Fibroblast of villous mesenchyme (primary cell): Measurements from ENCODE around the gene ARHGAP10. TPM values are rescaled to one million over a fixed set of nuclear protein-coding genes. Genes with fewer than 3 reads are reported as not detected.

Experiments used
- DNase-seq: peaks from one replicate; pipeline ENCODE4 v3.0.0-alpha.2; 2010; ENCODE audit warnings: low read depth
- H3K4me3 ChIP-seq: 2 replicates; pipeline ENCODE4 v1.5.1; 2011; ENCODE audit warnings: low read depth, mild to moderate bottlenecking, low read length
- total RNA-seq: library from RNA; depleted of rRNA; stranded (reverse); fragments of >200 nt; gene quantifications from 2 replicates; pipeline ENCODE4 v1.2.3, GENCODE V29; 2012
- TF ChIP-seq, protein P1 (sequence below): IDR thresholded peaks from 2 replicates; pipeline ENCODE4 v1.5.1; 2012; ENCODE audit warnings: low read depth, mild to moderate bottlenecking, low read length; ENCODE audit not compliant: insufficient read depth

The ARHGAP10 gene
- total RNA-seq, 1 donor = 41.5 TPM

DNA sequence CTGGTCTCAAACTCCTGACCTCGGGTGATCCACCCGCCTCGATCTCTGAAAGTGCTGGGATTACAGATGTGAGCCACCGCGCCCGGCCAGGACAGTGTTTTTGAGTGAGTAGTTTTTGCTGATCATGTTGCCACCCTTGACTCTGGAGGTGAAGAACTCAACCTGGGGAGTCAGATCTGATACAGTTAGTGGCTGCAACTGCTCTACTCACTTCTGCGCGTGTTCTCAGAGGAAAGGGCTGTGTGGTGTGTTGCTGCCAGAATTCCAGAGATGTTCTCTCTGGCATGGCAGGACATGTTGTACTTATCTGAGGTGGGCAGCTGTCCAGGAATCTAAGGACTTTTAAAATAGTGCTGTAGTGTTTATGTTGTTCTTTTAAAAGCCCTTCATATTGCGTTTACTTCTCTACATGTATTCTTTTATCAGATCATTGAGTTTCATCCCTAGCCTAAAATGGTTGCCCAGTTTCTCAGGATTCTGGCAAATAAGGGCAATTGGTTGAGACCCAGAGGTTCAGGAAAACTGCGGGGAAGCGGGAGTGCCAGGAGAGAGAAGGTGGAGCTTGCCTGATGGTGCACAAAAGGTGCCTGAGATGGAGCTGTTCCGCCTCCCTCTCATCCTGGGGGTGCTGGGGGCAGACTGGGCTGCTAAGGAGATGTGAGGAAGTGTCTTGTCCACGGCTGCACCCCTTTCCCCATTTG lies 97.7 kb downstream of the ARHGAP10 start:
- no peak overlapping the region for H3K4me3 ChIP-seq
- TF ChIP-seq, protein P1, sequence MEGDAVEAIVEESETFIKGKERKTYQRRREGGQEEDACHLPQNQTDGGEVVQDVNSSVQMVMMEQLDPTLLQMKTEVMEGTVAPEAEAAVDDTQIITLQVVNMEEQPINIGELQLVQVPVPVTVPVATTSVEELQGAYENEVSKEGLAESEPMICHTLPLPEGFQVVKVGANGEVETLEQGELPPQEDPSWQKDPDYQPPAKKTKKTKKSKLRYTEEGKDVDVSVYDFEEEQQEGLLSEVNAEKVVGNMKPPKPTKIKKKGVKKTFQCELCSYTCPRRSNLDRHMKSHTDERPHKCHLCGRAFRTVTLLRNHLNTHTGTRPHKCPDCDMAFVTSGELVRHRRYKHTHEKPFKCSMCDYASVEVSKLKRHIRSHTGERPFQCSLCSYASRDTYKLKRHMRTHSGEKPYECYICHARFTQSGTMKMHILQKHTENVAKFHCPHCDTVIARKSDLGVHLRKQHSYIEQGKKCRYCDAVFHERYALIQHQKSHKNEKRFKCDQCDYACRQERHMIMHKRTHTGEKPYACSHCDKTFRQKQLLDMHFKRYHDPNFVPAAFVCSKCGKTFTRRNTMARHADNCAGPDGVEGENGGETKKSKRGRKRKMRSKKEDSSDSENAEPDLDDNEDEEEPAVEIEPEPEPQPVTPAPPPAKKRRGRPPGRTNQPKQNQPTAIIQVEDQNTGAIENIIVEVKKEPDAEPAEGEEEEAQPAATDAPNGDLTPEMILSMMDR = no peak
- peak; percentile 92 for DNase-seq

DNA sequence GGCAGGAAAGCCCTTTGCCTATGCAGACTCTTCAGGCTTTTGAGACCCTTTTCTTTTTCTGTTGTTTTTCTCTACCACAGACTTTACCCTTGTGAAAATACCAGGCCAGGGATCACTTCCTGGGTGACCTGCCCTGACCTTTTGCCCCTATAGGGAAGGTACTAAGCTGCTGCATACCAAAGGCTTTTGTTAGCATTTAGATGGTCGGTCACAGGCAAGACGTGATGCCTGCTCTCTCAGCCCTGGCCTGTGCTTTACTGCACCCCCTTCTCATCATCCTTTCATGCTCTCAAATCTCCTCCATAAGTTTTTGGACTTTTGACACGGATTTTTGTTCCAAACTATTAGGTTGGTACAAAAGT lies 98.2 kb downstream of the ARHGAP10 start:
- H3K4me3 ChIP-seq = no peak overlapping the region
- TF ChIP-seq, protein P1 = no peak
- DNase-seq = no peak

DNA sequence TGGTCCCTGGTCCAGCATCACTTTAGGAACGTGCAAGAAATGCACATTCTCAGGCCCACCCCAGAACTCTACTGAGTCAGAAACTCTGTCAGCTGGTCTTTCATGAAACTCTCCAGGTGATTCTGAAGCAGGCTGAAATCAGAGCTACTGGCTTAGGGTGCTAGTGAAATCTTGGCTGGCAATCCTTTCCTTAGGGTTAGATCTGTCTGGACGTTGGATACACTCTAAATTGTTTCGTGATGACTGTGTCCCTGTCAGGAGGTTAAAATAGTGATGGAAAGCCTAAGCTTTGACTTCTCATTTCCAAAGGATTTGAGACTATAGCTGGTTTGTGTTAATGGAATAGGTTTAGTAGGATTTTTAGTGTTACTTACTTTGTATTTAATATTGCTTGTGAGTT lies 99.1 kb downstream of the ARHGAP10 start:
- H3K4me3 ChIP-seq = no peak overlapping the region
- DNase-seq = peak; percentile 78
- TF ChIP-seq, protein P1 = no peak

DNA sequence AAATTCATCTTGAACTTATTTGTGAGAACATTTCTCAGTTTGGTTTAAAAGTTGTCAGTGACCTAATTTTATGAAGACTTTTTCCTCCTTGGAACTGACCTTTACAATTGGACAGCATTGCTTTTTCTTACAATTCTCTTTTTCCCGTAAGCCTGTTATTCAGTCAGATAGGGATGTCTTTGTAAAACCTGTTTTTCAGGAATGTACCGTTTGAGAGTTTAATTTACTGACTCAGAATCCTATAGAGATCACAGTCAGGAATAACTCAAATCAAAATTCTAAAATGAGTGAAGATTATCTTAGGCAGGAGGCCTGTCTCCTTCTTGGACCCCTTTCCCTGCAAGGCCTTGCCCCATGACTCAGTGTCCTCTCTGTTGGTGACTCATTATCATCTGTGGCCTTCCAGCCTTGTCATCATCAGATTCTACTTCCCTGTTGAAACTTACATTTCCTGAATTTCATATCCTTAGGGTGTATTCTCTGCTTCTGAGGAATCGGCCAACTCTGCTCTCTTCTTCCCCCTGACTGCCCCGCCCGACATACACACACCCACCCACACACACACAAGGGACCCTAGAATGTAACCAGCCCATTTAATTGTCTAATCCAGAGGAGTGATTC lies 99.8 kb downstream of the ARHGAP10 start:
- no peak overlapping the region for H3K4me3 ChIP-seq
- TF ChIP-seq, protein P1 = no peak
- peak; percentile 88 for DNase-seq

DNA sequence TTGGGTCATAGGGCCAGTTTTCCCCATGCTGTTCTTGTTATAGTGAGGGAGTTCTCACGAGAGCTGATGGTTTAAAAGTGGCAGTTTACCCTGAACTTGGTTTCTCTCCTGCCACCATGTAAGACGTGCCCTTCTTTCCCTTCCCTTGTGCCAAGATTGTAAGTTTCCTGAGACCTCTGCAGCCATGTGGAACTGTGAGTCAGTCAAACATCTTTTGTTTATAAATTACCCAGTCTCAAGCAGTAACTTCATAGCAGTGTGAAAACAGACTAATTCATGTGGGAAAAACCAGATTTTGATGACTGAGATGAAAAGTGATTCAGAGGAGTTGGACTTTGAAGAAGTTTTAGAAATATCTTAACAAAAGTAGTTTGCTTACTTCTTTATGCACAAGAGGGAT lies 101.4 kb downstream of the ARHGAP10 start:
- TF ChIP-seq, protein P1 = no peak
- H3K4me3 ChIP-seq = no peak overlapping the region
- peak; percentile 71 for DNase-seq

DNA sequence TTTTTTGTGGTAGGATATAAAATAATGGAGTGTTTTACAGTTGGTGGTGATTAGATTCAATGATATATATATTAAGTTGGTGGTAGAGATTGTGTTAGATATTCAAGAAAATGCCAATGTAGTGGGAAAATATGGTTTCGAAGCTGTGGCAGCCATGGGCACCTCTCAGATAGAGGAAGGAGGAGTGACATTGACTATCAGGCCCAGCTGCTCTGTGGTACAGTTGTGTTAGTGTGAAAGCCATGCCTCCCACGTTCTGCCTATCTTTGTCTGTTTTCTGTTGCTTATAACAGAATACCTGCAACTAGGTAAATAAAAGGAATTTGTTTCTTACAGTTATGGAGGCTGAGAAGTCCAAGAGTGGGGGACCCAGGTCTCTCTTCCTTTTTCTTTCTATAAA lies 101.9 kb downstream of the ARHGAP10 start:
- no peak for DNase-seq
- TF ChIP-seq, protein P1 = no peak
- no peak overlapping the region for H3K4me3 ChIP-seq
